Karpas-422 (cell line): ENCODE data around the gene TACR1. TPM values are rescaled to one million over a fixed set of nuclear protein-coding genes. Genes with fewer than 3 reads are reported as not detected.

ENCODE experiments used
- DNase-seq: peaks from one replicate; pipeline ENCODE4 v3.0.0-alpha.2; 2015
- H2AFZ ChIP-seq: fragments of 200-600 bp; sonication (generic); 2 replicates; pipeline ENCODE4 v1.6.1; 2014; ENCODE audit warnings: antibody characterized with exemption, low read length, mixed read lengths
- H3K27ac ChIP-seq: fragments of 200-600 bp; sonication (generic); 2 replicates; pipeline ENCODE4 v1.5.1; 2014; ENCODE audit warnings: mild to moderate bottlenecking, low read length, moderate library complexity
- H3K27me3 ChIP-seq: fragments of 200-600 bp; sonication (generic); 2 replicates; pipeline ENCODE4 v1.6.1; 2014; ENCODE audit warnings: low read length, mixed read lengths
- H3K36me3 ChIP-seq: fragments of 200-600 bp; sonication (generic); 2 replicates; pipeline ENCODE4 v1.6.1; 2014; ENCODE audit warnings: low read length, mixed read lengths; ENCODE audit not compliant: insufficient read depth
- H3K4me1 ChIP-seq: fragments of 200-600 bp; sonication (generic); 2 replicates; pipeline ENCODE4 v1.6.1; 2014; ENCODE audit warnings: mild to moderate bottlenecking, low read length, mixed read lengths
- H3K4me2 ChIP-seq: fragments of 200-600 bp; sonication (generic); 2 replicates; pipeline ENCODE4 v1.6.1; 2014; ENCODE audit warnings: low read length, low read depth, mild to moderate bottlenecking; ENCODE audit not compliant: poor library complexity, severe bottlenecking
- H3K4me3 ChIP-seq: fragments of 200-600 bp; sonication (generic); 2 replicates; pipeline ENCODE4 v1.5.1; 2014; ENCODE audit warnings: mild to moderate bottlenecking, antibody characterized with exemption, low read length, mixed read lengths
- H3K79me2 ChIP-seq: fragments of 200-600 bp; sonication (generic); 2 replicates; pipeline ENCODE4 v1.6.1; 2014; ENCODE audit warnings: mild to moderate bottlenecking, low read length, mixed read lengths
- H3K9ac ChIP-seq: fragments of 200-600 bp; sonication (generic); 2 replicates; pipeline ENCODE4 v1.6.0; 2014; ENCODE audit warnings: low read length
- H3K9me2 ChIP-seq: fragments of 200-600 bp; sonication (generic), shearing (Covaris generic); replicated peaks from 2 replicates; pipeline ENCODE4 v1.6.0; 2014; ENCODE audit warnings: mild to moderate bottlenecking, low read length, moderate library complexity; ENCODE audit not compliant: insufficient read depth
- H3K9me3 ChIP-seq: fragments of 300-700, 200-600 bp; sonication (generic); 2 replicates; pipeline ENCODE4 v1.6.1; 2014; ENCODE audit warnings: low read length, mixed read lengths
- H4K20me1 ChIP-seq: fragments of 200-600 bp; sonication (generic); 2 replicates; pipeline ENCODE4 v1.6.1; 2014; ENCODE audit warnings: mild to moderate bottlenecking, antibody characterized with exemption, low read length, low read depth; ENCODE audit not compliant: insufficient read depth
- total RNA-seq: library from RNA; depleted of rRNA; stranded (reverse); fragments of >200 nt; shearing (Covaris generic); gene quantifications from 2 replicates; pipeline ENCODE4 v1.2.3, GENCODE V29; 2014; ENCODE audit warnings: low replicate concordance

TACR1 gene
- total RNA-seq, 1 experiment from 2014 or later, result not detected

DNA sequence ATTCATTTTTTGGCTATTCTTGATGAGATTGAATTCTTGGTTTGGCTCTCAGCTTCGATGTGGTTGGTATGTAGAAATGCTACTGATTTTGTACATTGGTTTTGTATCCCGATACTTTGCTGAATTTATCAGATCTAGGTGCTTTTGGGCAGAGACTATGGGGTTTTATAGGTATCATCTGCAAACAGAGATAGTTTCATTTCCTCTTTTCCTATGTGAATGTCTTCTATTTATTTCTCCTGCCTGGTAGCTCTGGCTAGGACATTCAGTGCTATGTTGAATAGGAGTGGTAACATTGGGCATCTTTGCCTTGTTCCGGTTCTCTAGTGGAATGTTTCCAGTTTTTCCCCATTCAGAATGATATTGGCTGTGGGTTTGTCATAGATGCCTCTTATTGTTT is 5.5 kb upstream of the TACR1 start:
- no peaks in the 10 kb centered on the region for H3K9me2 ChIP-seq

DNA sequence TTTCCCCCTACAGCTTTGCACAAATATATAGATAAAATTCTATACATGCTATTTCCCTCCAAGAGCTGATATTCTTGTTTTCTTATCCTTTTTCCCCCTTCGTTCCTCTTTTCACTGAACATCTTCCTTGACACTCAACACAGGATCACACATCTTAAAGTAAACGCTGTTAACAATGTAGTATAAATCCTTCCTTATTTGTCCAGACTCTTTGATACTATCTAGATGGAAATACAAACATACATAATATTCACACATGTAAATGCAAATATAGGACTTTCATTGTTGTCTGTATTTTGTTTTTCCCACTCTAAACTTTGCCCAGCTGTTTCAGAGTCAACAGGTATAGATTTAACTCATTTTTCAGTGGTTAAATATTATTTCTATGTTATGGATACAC is 3.0 kb upstream of the TACR1 start:
- H3K9me2 ChIP-seq, result no peaks in the 10 kb centered on the region
- H3K79me2 ChIP-seq, result no peaks in the 10 kb centered on the region
- H2AFZ ChIP-seq, result no peak overlapping the region
- no peaks in the 10 kb centered on the region for H3K9me3 ChIP-seq
- H3K9ac ChIP-seq, result no peak overlapping the region
- no peak for DNase-seq
- H3K27ac ChIP-seq, result no peak overlapping the region
- no peaks in the 10 kb centered on the region for H4K20me1 ChIP-seq
- H3K27me3 ChIP-seq, result no peaks in the 10 kb centered on the region
- H3K4me3 ChIP-seq, result no peak overlapping the region
- no peaks in the 10 kb centered on the region for H3K36me3 ChIP-seq
- no peak overlapping the region for H3K4me2 ChIP-seq
- H3K4me1 ChIP-seq, result no peaks in the 10 kb centered on the region

More for the DNA sequence above, 5.5 kb upstream of the TACR1 start:
- peak; percentile 54 for DNase-seq
- no peak overlapping the region for H3K27ac ChIP-seq
- no peak overlapping the region for H2AFZ ChIP-seq
- H3K4me3 ChIP-seq, result no peak overlapping the region
- no peaks in the 10 kb centered on the region for H4K20me1 ChIP-seq
- H3K9ac ChIP-seq, result no peak overlapping the region
- H3K27me3 ChIP-seq, result no peaks in the 10 kb centered on the region
- no peaks in the 10 kb centered on the region for H3K9me3 ChIP-seq
- no peaks in the 10 kb centered on the region for H3K4me1 ChIP-seq
- no peak overlapping the region for H3K4me2 ChIP-seq
- H3K79me2 ChIP-seq, result no peaks in the 10 kb centered on the region
- no peaks in the 10 kb centered on the region for H3K36me3 ChIP-seq

GRCh38 chr2:75200140-75201096 is 1.1 kb upstream of the TACR1 start:
- no peaks in the 10 kb centered on the region for H3K9me3 ChIP-seq
- no peak overlapping the region for H3K4me2 ChIP-seq
- H3K9me2 ChIP-seq, result no peaks in the 10 kb centered on the region
- H3K79me2 ChIP-seq, result no peaks in the 10 kb centered on the region
- no peaks in the 10 kb centered on the region for H3K36me3 ChIP-seq
- H3K9ac ChIP-seq, result no peak overlapping the region
- no peaks in the 10 kb centered on the region for H3K4me1 ChIP-seq
- H2AFZ ChIP-seq, result no peak overlapping the region
- H3K27me3 ChIP-seq, result no peaks in the 10 kb centered on the region
- DNase-seq, result no peak
- no peaks in the 10 kb centered on the region for H4K20me1 ChIP-seq
- H3K4me3 ChIP-seq, result no peak overlapping the region
- no peak overlapping the region for H3K27ac ChIP-seq

DNA sequence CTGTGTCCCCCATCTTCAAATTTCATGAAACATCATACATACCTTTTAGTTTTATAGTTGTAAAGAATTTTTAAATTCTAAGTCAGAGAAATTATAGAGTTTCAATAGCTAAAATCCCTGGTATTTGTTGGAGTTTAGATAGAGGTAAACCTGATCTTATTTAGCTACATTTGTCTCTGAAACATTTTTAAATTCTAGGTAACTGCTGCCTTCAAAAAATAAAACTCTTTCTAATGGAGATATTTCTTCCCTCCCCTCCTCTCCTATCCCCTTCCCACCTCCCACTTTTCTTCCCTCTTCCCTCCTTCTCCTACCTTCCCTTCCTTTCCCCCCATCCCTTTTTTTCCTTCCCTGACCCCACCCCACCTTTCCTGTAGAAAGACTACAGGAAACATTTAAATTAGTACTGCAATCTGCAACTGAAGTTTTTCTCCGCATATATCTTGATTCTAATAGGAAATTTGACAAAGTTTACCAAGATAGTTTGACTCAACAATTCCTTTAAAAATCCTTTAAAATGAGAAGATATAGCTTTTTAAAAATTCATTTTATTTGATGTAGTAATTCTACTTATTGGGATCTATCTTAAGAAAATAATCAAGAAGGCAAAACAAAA is 4.1 kb downstream of the TACR1 start:
- Histone ChIP-seq H3K27me3 (no peaks in the 10 kb centered on the region), H2AFZ (no peak overlapping the region)

DNA sequence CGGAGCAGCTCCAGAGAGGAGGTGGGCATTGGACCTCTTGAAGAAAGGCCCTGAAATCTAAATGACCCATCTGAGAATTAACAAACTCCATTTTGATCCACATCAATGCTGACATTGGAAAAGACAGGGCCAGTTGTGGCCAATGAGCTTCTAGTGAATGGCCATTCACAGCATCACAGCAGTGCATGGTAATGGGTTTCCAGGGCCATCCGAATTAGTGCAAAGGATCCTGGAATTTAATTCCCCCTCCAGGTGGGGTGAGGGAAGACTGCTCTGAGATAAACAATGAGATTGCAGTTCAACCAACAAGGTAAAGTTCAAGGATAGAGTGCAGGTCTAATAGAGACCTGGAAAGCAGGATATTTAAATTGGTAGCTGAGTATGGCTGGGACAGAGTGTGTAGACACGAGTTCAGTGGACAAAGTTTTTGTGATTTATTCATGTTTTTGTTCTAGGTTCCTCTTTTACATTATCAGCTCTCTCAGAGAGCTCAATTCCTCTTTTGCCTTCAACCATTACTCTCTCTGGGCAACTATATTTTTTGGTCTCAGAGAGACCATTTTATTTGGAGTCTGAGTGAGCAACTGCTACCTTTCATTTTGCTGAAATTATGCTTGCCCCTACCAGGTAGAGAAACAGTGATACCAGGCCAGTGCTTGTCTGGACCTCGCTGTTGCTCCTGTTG is 5.0 kb downstream of the TACR1 start:
- Histone ChIP-seq H3K9ac (no peak overlapping the region), H3K27ac (no peak overlapping the region), H3K4me3 (no peak overlapping the region), H3K79me2 (no peaks in the 10 kb centered on the region), H3K4me1 (no peaks in the 10 kb centered on the region), H4K20me1 (no peaks in the 10 kb centered on the region), H3K36me3 (no peaks in the 10 kb centered on the region), H2AFZ (no peak overlapping the region), H3K27me3 (no peaks in the 10 kb centered on the region), H3K4me2 (no peak overlapping the region), H3K9me3 (no peaks in the 10 kb centered on the region), H3K9me2 (no peaks in the 10 kb centered on the region)
- no peak for DNase-seq

More for the DNA sequence above, 4.1 kb downstream of the TACR1 start:
- Histone ChIP-seq H3K4me3 (no peak overlapping the region), H4K20me1 (no peaks in the 10 kb centered on the region), H3K9me2 (no peaks in the 10 kb centered on the region), H3K4me1 (no peaks in the 10 kb centered on the region), H3K27ac (no peak overlapping the region), H3K9me3 (no peaks in the 10 kb centered on the region), H3K9ac (no peak overlapping the region), H3K4me2 (no peak overlapping the region), H3K79me2 (no peaks in the 10 kb centered on the region), H3K36me3 (no peaks in the 10 kb centered on the region)
- DNase-seq, result no peak

- Histone ChIP-seq H4K20me1 (no peaks in the 10 kb centered on the region), H3K27ac (no peak overlapping the region), H3K9me2 (no peaks in the 10 kb centered on the region), H3K36me3 (no peaks in the 10 kb centered on the region), H3K9ac (no peak overlapping the region), H3K4me3 (no peak overlapping the region), H3K4me1 (no peaks in the 10 kb centered on the region), H3K9me3 (no peaks in the 10 kb centered on the region), H3K4me2 (no peak overlapping the region), H2AFZ (no peak overlapping the region), H3K79me2 (no peaks in the 10 kb centered on the region), H3K27me3 (no peaks in the 10 kb centered on the region)
- no peak for DNase-seq
Observed at GRCh38 chr2:75192496-75192895, 6.8 kb downstream of the TACR1 start.

GRCh38 chr2:75190271-75190990 is 8.9 kb downstream of the TACR1 start:
- no peak overlapping the region for H3K4me2 ChIP-seq
- H3K4me1 ChIP-seq, result no peaks in the 10 kb centered on the region
- H3K27me3 ChIP-seq, result no peaks in the 10 kb centered on the region
- no peak overlapping the region for H3K27ac ChIP-seq
- H3K79me2 ChIP-seq, result no peaks in the 10 kb centered on the region
- no peaks in the 10 kb centered on the region for H4K20me1 ChIP-seq
- H3K9ac ChIP-seq, result no peak overlapping the region
- H2AFZ ChIP-seq, result no peak overlapping the region
- no peak for DNase-seq
- H3K9me3 ChIP-seq, result no peaks in the 10 kb centered on the region
- H3K36me3 ChIP-seq, result no peaks in the 10 kb centered on the region
- H3K4me3 ChIP-seq, result no peak overlapping the region
- H3K9me2 ChIP-seq, result no peaks in the 10 kb centered on the region
